Measurements from ENCODE around the gene KPNA6. TPM values are rescaled to one million over a fixed set of nuclear protein-coding genes. Genes with fewer than 3 reads are reported as not detected.
A peak's percentile ranks its signal among the peaks of the same experiment; 100 is the strongest.

The KPNA6 gene
- total and polyA plus RNA-seq, 2 donors = 10.0 to 17.1 TPM

GRCh38 chr1:32172621-32173245 is 64.9 kb downstream of the KPNA6 start:
- peaks cover 34 to 67% of the 10 kb centered on the region in 2 donors for H3K36me3 ChIP-seq (ENCODE audit: control insufficient read depth in 2 of 2, insufficient read depth in 2 of 2, low read length in 1 of 2)
- 96% methylated on average over 1 of the region's 1 CpG for WGBS
- peak; percentile 57 to 89 (median 69) for DNase-seq (ENCODE audit: low read depth in 6 of 9, low spot score in 9 of 9)
- H3K27me3 ChIP-seq (ENCODE audit: control insufficient read depth in 2 of 2, insufficient read depth in 1 of 2, low read length in 1 of 2) = no peaks in the 10 kb centered on the region
- H3K4me3 ChIP-seq (ENCODE audit: low read length in 2 of 2) = no peak overlapping the region
- H3K9me3 ChIP-seq (ENCODE audit: control insufficient read depth in 2 of 2, insufficient read depth in 1 of 2, low read length in 1 of 2) = no peaks in the 10 kb centered on the region
- H3K4me1 ChIP-seq (ENCODE audit: control insufficient read depth in 2 of 2, insufficient read depth in 2 of 2, low read length in 2 of 2) = peaks cover 14 to 18% of the 10 kb centered on the region in 2 donors
- H3K27ac ChIP-seq (ENCODE audit: low read depth in 1 of 2, low read length in 1 of 2) = peak overlapping the region in 1 of 2 donors; percentile 60

GRCh38 chr1:32178380-32179192 is 70.7 kb downstream of the KPNA6 start:
- 96% methylated on average over 7 of the region's 7 CpGs for WGBS
- no peaks in the 10 kb centered on the region for H3K27me3 ChIP-seq (ENCODE audit: control insufficient read depth in 2 of 2, insufficient read depth in 1 of 2, low read length in 1 of 2)

GRCh38 chr1:32179193-32179442 is 71.3 kb downstream of the KPNA6 start:
- H3K27me3 ChIP-seq (ENCODE audit: control insufficient read depth in 2 of 2, insufficient read depth in 1 of 2, low read length in 1 of 2) = no peaks in the 10 kb centered on the region
- no peak for DNase-seq (ENCODE audit: low read depth in 6 of 9, low spot score in 9 of 9)
- peak overlapping the region; percentile 83 to 88 for H3K4me3 ChIP-seq (ENCODE audit: low read length in 2 of 2)
- 50% methylated on average over 7 of the region's 7 CpGs for WGBS
- no peaks in the 10 kb centered on the region for H3K9me3 ChIP-seq (ENCODE audit: control insufficient read depth in 2 of 2, insufficient read depth in 1 of 2, low read length in 1 of 2)
- H3K36me3 ChIP-seq (ENCODE audit: control insufficient read depth in 2 of 2, insufficient read depth in 2 of 2, low read length in 1 of 2) = peaks cover 24 to 28% of the 10 kb centered on the region in 2 donors
- H3K27ac ChIP-seq (ENCODE audit: low read depth in 1 of 2, low read length in 1 of 2) = peak overlapping the region; percentile 56 to 86
- peaks cover 10 to 25% of the 10 kb centered on the region in 2 donors for H3K4me1 ChIP-seq (ENCODE audit: control insufficient read depth in 2 of 2, insufficient read depth in 2 of 2, low read length in 2 of 2)

More at GRCh38 chr1:32178380-32179192, 70.7 kb downstream of the KPNA6 start:
- H3K36me3 ChIP-seq (ENCODE audit: control insufficient read depth in 2 of 2, insufficient read depth in 2 of 2, low read length in 1 of 2) = peaks cover 19 to 27% of the 10 kb centered on the region in 2 donors
- H3K4me1 ChIP-seq (ENCODE audit: control insufficient read depth in 2 of 2, insufficient read depth in 2 of 2, low read length in 2 of 2) = peaks cover 10 to 24% of the 10 kb centered on the region in 2 donors
- DNase-seq (ENCODE audit: low read depth in 6 of 9, low spot score in 9 of 9) = no peak
- no peaks in the 10 kb centered on the region for H3K9me3 ChIP-seq (ENCODE audit: control insufficient read depth in 2 of 2, insufficient read depth in 1 of 2, low read length in 1 of 2)
- H3K27ac ChIP-seq (ENCODE audit: low read depth in 1 of 2, low read length in 1 of 2) = peak overlapping the region; percentile 25 to 86
- peak overlapping the region in 1 of 2 donors; percentile 83 for H3K4me3 ChIP-seq (ENCODE audit: low read length in 2 of 2)

- peak within 1 kb of the TSS; percentile 86 to 98 for H3K27ac ChIP-seq (ENCODE audit: low read depth in 1 of 2, low read length in 1 of 2)
- under 1% methylated on average over 79 of the region's 79 CpGs for WGBS
- H3K4me1 ChIP-seq (ENCODE audit: control insufficient read depth in 2 of 2, insufficient read depth in 2 of 2, low read length in 2 of 2) = peaks cover 10 to 27% of the 10 kb centered on the region in 2 donors
- peak within 1 kb of the TSS; percentile 83 to 88 for H3K4me3 ChIP-seq (ENCODE audit: low read length in 2 of 2)
- H3K9me3 ChIP-seq (ENCODE audit: control insufficient read depth in 2 of 2, insufficient read depth in 1 of 2, low read length in 1 of 2) = no peaks in the 10 kb centered on the region
- DNase-seq (ENCODE audit: low read depth in 6 of 9, low spot score in 9 of 9) = peak; percentile 59 to 93 (median 78)
- H3K27me3 ChIP-seq (ENCODE audit: control insufficient read depth in 2 of 2, insufficient read depth in 1 of 2, low read length in 1 of 2) = no peaks in the 10 kb centered on the region
- H3K36me3 ChIP-seq (ENCODE audit: control insufficient read depth in 2 of 2, insufficient read depth in 2 of 2, low read length in 1 of 2) = peaks cover 26 to 28% of the 10 kb centered on the region in 2 donors
These were observed 71.8 kb downstream of the KPNA6 start, which contains the start of gene TXLNA for GRCh38 chr1:32179443-32180185. Gene TXLNA (plus strand): TSS chr1:32179675. CDS start chr1:32180346, 671 bp downstream.

GRCh38 chr1:32180186-32181060 is 72.6 kb downstream of the KPNA6 start:
- H3K4me1 ChIP-seq (ENCODE audit: control insufficient read depth in 2 of 2, insufficient read depth in 2 of 2, low read length in 2 of 2) = peaks cover 10 to 27% of the 10 kb centered on the region in 2 donors
- H3K27ac ChIP-seq (ENCODE audit: low read depth in 1 of 2, low read length in 1 of 2) = peak overlapping the region; percentile 80 to 86
- H3K9me3 ChIP-seq (ENCODE audit: control insufficient read depth in 2 of 2, insufficient read depth in 1 of 2, low read length in 1 of 2) = no peaks in the 10 kb centered on the region
- WGBS = 13% methylated on average over 36 of the region's 36 CpGs
- H3K27me3 ChIP-seq (ENCODE audit: control insufficient read depth in 2 of 2, insufficient read depth in 1 of 2, low read length in 1 of 2) = no peaks in the 10 kb centered on the region
- DNase-seq (ENCODE audit: low read depth in 6 of 9, low spot score in 9 of 9) = no peak
- peak overlapping the region; percentile 83 to 88 for H3K4me3 ChIP-seq (ENCODE audit: low read length in 2 of 2)
- peaks cover 25 to 31% of the 10 kb centered on the region in 2 donors for H3K36me3 ChIP-seq (ENCODE audit: control insufficient read depth in 2 of 2, insufficient read depth in 2 of 2, low read length in 1 of 2)

GRCh38 chr1:32181065-32181464 is 73.2 kb downstream of the KPNA6 start:
- no peak for DNase-seq (ENCODE audit: low read depth in 6 of 9, low spot score in 9 of 9)
- WGBS = 96% methylated on average over 9 of the region's 9 CpGs
- no peak overlapping the region for H3K27ac ChIP-seq (ENCODE audit: low read depth in 1 of 2, low read length in 1 of 2)
- H3K27me3 ChIP-seq (ENCODE audit: control insufficient read depth in 2 of 2, insufficient read depth in 1 of 2, low read length in 1 of 2) = no peaks in the 10 kb centered on the region
- H3K4me3 ChIP-seq (ENCODE audit: low read length in 2 of 2) = peak overlapping the region in 1 of 2 donors; percentile 88
- no peaks in the 10 kb centered on the region for H3K9me3 ChIP-seq (ENCODE audit: control insufficient read depth in 2 of 2, insufficient read depth in 1 of 2, low read length in 1 of 2)
- peaks cover 10 to 27% of the 10 kb centered on the region in 2 donors for H3K4me1 ChIP-seq (ENCODE audit: control insufficient read depth in 2 of 2, insufficient read depth in 2 of 2, low read length in 2 of 2)
- peaks cover 30 to 33% of the 10 kb centered on the region in 2 donors for H3K36me3 ChIP-seq (ENCODE audit: control insufficient read depth in 2 of 2, insufficient read depth in 2 of 2, low read length in 1 of 2)

- H3K27ac ChIP-seq (ENCODE audit: low read depth in 1 of 2, low read length in 1 of 2) = no peak overlapping the region
- H3K36me3 ChIP-seq (ENCODE audit: control insufficient read depth in 2 of 2, insufficient read depth in 2 of 2, low read length in 1 of 2) = peaks cover 35 to 37% of the 10 kb centered on the region in 2 donors
- WGBS = 94% methylated on average over 5 of the region's 5 CpGs
- no peaks in the 10 kb centered on the region for H3K9me3 ChIP-seq (ENCODE audit: control insufficient read depth in 2 of 2, insufficient read depth in 1 of 2, low read length in 1 of 2)
- no peaks in the 10 kb centered on the region for H3K27me3 ChIP-seq (ENCODE audit: control insufficient read depth in 2 of 2, insufficient read depth in 1 of 2, low read length in 1 of 2)
- H3K4me1 ChIP-seq (ENCODE audit: control insufficient read depth in 2 of 2, insufficient read depth in 2 of 2, low read length in 2 of 2) = peaks cover 10 to 27% of the 10 kb centered on the region in 2 donors
- no peak overlapping the region for H3K4me3 ChIP-seq (ENCODE audit: low read length in 2 of 2)
- no peak for DNase-seq (ENCODE audit: low read depth in 6 of 9, low spot score in 9 of 9)
These were observed 73.7 kb downstream of the KPNA6 start for GRCh38 chr1:32181563-32181962.

- no peaks in the 10 kb centered on the region for H3K9me3 ChIP-seq (ENCODE audit: control insufficient read depth in 2 of 2, insufficient read depth in 1 of 2, low read length in 1 of 2)
- no peak overlapping the region for H3K27ac ChIP-seq (ENCODE audit: low read depth in 1 of 2, low read length in 1 of 2)
- no peak overlapping the region for H3K4me3 ChIP-seq (ENCODE audit: low read length in 2 of 2)
- H3K4me1 ChIP-seq (ENCODE audit: control insufficient read depth in 2 of 2, insufficient read depth in 2 of 2, low read length in 2 of 2) = peaks cover 10 to 27% of the 10 kb centered on the region in 2 donors
- peaks cover 37 to 40% of the 10 kb centered on the region in 2 donors for H3K36me3 ChIP-seq (ENCODE audit: control insufficient read depth in 2 of 2, insufficient read depth in 2 of 2, low read length in 1 of 2)
- no peaks in the 10 kb centered on the region for H3K27me3 ChIP-seq (ENCODE audit: control insufficient read depth in 2 of 2, insufficient read depth in 1 of 2, low read length in 1 of 2)
- no peak for DNase-seq (ENCODE audit: low read depth in 6 of 9, low spot score in 9 of 9)
- WGBS = 98% methylated on average over 6 of the region's 6 CpGs
These were observed 74.2 kb downstream of the KPNA6 start for GRCh38 chr1:32182060-32182459.
